Loucy (cell line): ENCODE results near the gene HOXA13.

Experiments
- EZH2phosphoT487 ChIP-seq: fragments of 200-600 bp; IDR thresholded peaks from 2 replicates; pipeline ENCODE4 v1.6.1; 2018; ENCODE audit warnings: antibody characterized with exemption, mild to moderate bottlenecking, moderate library complexity, borderline replicate concordance
- TF ChIP-seq, protein P1 (sequence below): fragments of 200-600 bp; sonication (generic); conservative IDR thresholded peaks from 2 replicates; pipeline ENCODE4 v1.5.1; 2014; ENCODE audit warnings: mild to moderate bottlenecking, antibody characterized with exemption, low read length

DNA sequence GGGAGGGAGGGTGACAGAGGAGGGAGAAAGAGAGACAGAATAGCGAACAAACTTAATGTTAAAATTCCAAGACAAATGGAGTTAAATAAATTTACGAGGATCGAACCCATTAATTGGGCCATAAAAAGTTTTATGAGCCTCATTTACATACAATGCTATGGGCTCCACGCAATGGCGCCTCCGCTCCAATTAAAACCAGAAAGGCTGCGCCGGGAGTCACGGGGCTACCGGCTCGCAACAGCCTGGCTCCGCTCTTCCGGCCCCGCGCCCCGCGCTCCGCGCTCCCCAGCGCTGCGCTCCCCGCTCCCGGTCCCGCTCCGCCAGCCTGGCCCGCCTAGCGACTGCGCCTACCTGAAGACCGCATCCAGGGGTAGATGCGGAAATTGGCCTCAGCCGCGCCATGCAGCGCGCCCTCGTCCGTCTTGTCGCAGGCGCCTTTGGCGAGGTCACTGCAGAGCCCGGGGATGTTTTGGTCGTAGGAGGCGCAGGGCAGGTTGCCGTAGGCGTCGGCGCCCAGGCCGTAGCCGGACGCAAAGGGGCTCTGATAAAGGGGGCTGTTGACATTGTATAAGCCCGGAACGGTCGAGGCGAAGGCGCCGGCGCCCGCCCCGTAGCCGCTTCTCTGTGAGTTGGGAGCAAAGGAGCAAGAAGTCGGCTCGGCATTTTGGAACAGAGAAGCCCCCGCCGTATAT is 43.9 kb downstream of the HOXA13 start:
- TF ChIP-seq, protein P1, sequence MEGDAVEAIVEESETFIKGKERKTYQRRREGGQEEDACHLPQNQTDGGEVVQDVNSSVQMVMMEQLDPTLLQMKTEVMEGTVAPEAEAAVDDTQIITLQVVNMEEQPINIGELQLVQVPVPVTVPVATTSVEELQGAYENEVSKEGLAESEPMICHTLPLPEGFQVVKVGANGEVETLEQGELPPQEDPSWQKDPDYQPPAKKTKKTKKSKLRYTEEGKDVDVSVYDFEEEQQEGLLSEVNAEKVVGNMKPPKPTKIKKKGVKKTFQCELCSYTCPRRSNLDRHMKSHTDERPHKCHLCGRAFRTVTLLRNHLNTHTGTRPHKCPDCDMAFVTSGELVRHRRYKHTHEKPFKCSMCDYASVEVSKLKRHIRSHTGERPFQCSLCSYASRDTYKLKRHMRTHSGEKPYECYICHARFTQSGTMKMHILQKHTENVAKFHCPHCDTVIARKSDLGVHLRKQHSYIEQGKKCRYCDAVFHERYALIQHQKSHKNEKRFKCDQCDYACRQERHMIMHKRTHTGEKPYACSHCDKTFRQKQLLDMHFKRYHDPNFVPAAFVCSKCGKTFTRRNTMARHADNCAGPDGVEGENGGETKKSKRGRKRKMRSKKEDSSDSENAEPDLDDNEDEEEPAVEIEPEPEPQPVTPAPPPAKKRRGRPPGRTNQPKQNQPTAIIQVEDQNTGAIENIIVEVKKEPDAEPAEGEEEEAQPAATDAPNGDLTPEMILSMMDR = no peak
- TF ChIP-seq EZH2phosphoT487 = no peak
